ENCODE results near the gene ZNF765.
A peak's percentile ranks its signal among the peaks of the same experiment; 100 is the strongest.
"Not testable (repeated sequence)": the region's sequence is repeated elsewhere in the genome, so short reads cannot be mapped to it uniquely, and the experiment has no call there.

Gene ZNF765

GRCh38 chr19:53422551-53422950 lies 27.6 kb downstream of the ZNF765 start:
- DNase-seq (ENCODE audit: low read depth) = no peak

GRCh38 chr19:53423074-53423473 lies 28.1 kb downstream of the ZNF765 start:
- not testable (repeated sequence) for DNase-seq (ENCODE audit: low read depth)

GRCh38 chr19:53423680-53424079 lies 28.7 kb downstream of the ZNF765 start:
- not testable (repeated sequence) for DNase-seq (ENCODE audit: low read depth)

GRCh38 chr19:53424968-53425597 lies 30.1 kb downstream of the ZNF765 start:
- peak; percentile 58 for DNase-seq (ENCODE audit: low read depth)

- peak; percentile 97 for DNase-seq (ENCODE audit: low read depth)
Measured at GRCh38 chr19:53431399-53432087, 36.6 kb downstream of the ZNF765 start, which contains the start of gene ZNF761. Gene ZNF761 (plus strand): TSS chr19:53431984. CDS start chr19:53447269, 15,285 bp downstream.

DNA sequence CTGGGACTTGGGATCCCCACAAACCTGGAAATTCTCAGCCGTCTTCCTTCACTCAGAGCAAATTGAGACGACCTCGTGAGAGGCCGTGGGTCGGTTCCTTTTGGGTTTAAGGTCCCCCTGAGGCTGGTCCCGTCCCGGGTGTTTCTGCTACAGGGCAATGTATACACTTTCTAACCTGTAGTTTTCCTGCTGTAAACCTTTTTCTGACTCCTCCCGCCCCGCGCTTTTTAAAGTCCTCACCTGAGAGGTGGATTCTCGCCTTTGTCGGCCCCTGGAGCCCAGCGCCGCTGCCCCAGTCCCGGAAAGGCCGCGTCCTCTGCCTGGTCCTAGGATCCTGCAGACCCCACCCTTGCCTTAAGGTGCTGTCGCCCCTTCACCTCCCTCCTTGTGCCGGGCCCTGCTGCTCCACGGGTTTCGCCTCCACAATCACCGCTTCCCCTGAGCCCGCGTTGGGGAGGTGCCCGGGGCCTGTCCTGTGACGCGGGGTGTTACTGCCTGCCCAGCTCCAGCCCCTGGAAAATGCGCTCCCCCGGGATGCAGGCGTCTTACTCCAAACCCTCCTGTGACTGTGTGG lies 37.2 kb downstream of the ZNF765 start:
- DNase-seq (ENCODE audit: low read depth) = peak; percentile 9

GRCh38 chr19:53443809-53444208 lies 48.9 kb downstream of the ZNF765 start:
- DNase-seq (ENCODE audit: low read depth) = not testable (repeated sequence)

- DNase-seq (ENCODE audit: low read depth) = not testable (repeated sequence)
Measured at GRCh38 chr19:53447196-53447595, 52.2 kb downstream of the ZNF765 start.

- no peak for DNase-seq (ENCODE audit: low read depth)
Measured at GRCh38 chr19:53455828-53456227, 60.9 kb downstream of the ZNF765 start.

DNA sequence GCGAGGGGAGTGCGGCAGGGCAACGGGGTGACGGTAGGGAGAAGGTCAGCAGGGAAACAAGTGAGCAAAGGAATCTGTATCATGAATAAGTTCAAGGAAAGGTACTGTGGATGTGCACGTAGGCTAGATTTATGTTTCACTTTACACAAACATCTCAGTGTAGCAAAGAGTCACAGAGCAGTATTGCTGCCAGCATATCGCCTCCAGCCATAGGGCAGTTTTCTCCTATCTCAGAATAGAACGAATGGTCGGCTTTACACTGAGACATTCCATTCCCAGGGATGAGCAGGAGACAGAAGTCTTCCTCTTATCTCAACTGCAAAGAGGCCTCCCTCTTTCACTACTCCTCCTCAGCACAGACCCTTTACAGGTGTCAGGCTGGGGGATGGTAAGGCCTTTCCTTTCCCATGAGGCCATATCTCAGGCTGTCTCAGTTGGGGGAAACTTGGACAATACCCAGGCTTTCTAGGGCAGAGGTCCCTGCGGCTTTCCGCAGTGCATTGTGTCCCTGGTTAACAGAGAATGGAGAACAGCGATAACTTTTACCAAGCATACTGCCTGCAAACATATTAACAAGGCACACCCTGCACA lies 65.3 kb downstream of the ZNF765 start:
- not testable (repeated sequence) for DNase-seq (ENCODE audit: low read depth)

GRCh38 chr19:53461866-53462265 lies 66.9 kb downstream of the ZNF765 start:
- DNase-seq (ENCODE audit: low read depth) = no peak

- no peak for DNase-seq (ENCODE audit: low read depth)
Measured at GRCh38 chr19:53462861-53463260, 67.9 kb downstream of the ZNF765 start.

GRCh38 chr19:53463263-53463662 lies 68.3 kb downstream of the ZNF765 start:
- no peak for DNase-seq (ENCODE audit: low read depth)

DNA sequence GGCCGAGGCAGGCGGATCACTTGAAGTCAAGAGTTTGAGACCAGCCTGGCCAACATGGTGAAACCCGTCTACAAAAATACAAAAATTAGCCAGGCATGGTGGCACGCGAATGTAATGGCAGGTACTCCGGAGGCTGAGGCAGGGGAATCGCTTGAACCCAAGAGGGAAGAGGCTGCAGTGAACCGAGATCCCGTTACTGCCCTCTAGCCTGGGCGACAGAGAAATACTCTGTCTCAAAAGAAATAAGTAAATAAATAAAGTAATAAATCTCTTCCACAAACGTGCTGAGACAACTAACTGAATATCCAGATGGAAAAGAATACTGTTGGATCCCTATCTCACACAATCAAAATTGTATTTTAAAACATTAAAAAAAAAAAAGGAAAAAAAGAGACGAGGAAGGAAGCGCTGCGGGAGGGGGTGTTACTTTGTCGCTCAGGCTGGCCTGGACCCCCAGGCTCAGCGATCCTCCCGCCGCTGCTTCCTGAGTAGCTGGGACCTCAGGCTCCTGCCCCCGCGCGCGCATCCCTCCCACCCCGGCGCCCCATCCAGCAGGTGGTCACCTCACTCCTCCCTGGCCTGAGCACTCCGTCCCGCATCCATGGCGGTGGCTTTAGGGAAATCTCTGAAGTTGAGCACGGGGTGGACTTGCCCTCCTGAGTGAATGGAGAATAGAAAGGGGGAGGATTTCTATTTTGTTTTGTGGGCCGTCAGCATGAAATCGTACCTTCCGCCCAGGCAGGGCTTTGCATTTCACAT lies 72.0 kb downstream of the ZNF765 start:
- no peak for DNase-seq (ENCODE audit: low read depth)

DNA sequence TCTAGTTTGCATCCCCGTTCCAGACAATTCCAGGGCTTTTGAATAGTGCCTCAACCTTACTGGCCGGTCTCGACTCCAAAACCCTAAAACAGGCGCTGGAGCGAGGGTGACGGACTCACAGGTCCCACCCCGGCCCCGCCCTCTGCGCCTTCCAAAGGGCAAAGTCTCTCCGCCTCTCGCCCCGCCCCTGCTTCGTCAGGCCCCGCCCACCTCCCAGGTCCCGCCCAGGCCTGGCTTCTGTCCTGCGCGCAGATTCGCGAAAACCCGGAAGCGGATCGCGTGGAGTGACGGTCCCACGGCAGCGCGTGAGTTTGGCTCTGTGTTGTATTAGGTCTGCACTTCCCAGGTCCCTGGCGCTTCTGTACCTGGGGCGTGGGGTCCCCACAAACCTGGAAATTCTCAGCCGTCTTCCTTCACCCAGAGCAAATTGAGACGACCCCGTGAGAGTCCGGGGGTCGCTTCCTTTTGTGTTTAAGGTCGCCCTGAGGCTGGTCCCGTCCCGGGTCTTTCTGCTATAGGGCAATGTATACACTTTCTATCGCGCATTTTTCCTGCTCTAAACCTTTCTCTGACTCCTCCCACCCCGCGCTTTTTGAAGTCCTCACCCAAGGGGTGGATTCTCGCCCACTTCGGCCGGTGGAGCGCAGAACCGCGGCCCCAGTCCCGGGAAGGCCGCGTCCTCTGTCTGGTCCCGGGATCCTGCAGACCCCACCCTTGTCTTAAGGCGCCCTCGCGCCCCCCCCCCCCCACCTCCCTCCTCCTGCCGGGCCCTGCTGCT lies 72.7 kb downstream of the ZNF765 start, which contains the start of gene ZNF813:
Gene ZNF813 (plus strand): TSS at position 249 of the 778 bp plus-strand sequence. CDS start 16,090 bp downstream, outside the sequence.
- peak; percentile 95 for DNase-seq (ENCODE audit: low read depth)

- not testable (repeated sequence) for DNase-seq (ENCODE audit: low read depth)
Measured at GRCh38 chr19:53468628-53469027, 73.7 kb downstream of the ZNF765 start.

DNA sequence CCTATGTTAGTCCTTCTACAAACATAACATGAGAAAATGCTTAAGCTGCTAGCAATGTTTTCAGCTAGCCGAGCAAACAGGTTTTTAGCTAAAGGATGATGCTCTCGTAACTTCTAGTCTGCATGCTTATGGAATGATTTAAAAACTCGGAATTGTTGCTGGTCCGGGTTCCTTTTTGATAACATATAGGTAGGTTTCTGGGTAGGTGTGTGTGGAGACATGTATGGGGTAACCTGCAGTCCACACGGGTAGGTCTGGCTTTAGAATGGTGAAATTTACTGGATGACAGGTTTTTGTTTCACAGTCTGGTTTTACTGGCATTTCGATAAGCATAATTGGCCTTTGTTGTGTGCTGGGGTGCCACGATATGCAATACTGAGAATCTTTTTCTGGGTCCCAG lies 77.0 kb downstream of the ZNF765 start:
- DNase-seq (ENCODE audit: low read depth) = no peak

GRCh38 chr19:53474832-53475231 lies 79.9 kb downstream of the ZNF765 start:
- DNase-seq (ENCODE audit: low read depth) = not testable (repeated sequence)

DNA sequence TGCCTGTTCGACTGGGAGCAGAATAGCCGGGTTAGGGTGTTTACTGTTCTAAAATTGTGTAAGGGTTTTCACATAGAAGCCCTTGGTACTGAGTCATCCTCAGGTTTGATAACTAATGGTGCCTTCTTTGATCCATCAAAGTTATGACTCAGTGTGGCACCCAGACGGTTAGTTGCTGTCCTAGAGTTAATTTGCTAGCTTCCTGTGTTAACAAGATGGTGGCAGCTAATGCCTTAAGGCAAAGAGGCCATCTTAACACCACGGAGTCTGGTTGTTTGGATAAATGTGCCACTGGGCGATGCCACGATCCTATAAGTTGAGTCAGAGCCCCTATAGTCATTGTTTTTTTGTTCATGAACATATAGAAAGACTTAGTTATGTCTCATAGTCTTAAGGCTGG lies 80.5 kb downstream of the ZNF765 start:
- DNase-seq (ENCODE audit: low read depth) = not testable (repeated sequence)
